IPS-11a (cell line): Measurements from ENCODE around the gene VEPH1.
"Not testable (repeated sequence)": the region's sequence is repeated elsewhere in the genome, so short reads cannot be mapped to it uniquely, and the experiment has no call there.

Source experiments
- H3K4me3 ChIP-seq: one replicate; pipeline ENCODE4 v1.5.1; 2013; ENCODE audit warnings: low read depth, low read length, control low read depth

VEPH1 gene

GRCh38 chr3:157355276-157355675 is 147.9 kb downstream of the VEPH1 start:
- H3K4me3 ChIP-seq, result no peak overlapping the region

GRCh38 chr3:157354722-157355121 is 148.5 kb downstream of the VEPH1 start:
- H3K4me3 ChIP-seq, result no peak overlapping the region

GRCh38 chr3:157354254-157354653 is 149.0 kb downstream of the VEPH1 start:
- H3K4me3 ChIP-seq, result no peak overlapping the region

- no peak overlapping the region for H3K4me3 ChIP-seq
Measured at GRCh38 chr3:157353652-157354051, 149.6 kb downstream of the VEPH1 start.

- H3K4me3 ChIP-seq, result no peak overlapping the region
Measured at GRCh38 chr3:157351981-157352380, 151.2 kb downstream of the VEPH1 start.

GRCh38 chr3:157350651-157351050 is 152.6 kb downstream of the VEPH1 start:
- H3K4me3 ChIP-seq, result not testable (repeated sequence)

- H3K4me3 ChIP-seq, result not testable (repeated sequence)
Measured at GRCh38 chr3:157348304-157349075, 154.7 kb downstream of the VEPH1 start.

GRCh38 chr3:157347577-157348303 is 155.5 kb downstream of the VEPH1 start:
- H3K4me3 ChIP-seq, result no peak overlapping the region

- no peak overlapping the region for H3K4me3 ChIP-seq
Measured at GRCh38 chr3:157336252-157337009, 166.8 kb downstream of the VEPH1 start.

- no peak overlapping the region for H3K4me3 ChIP-seq
Measured at GRCh38 chr3:157335233-157336076, 167.8 kb downstream of the VEPH1 start.

- no peak overlapping the region for H3K4me3 ChIP-seq
Measured at GRCh38 chr3:157333551-157333991, 169.6 kb downstream of the VEPH1 start.

- H3K4me3 ChIP-seq, result no peak overlapping the region
Measured at GRCh38 chr3:157330206-157330605, 173.0 kb downstream of the VEPH1 start.

GRCh38 chr3:157329551-157329950 is 173.7 kb downstream of the VEPH1 start:
- no peak overlapping the region for H3K4me3 ChIP-seq

- H3K4me3 ChIP-seq, result no peak overlapping the region
Measured at GRCh38 chr3:157327837-157328236, 175.4 kb downstream of the VEPH1 start.

- no peak overlapping the region for H3K4me3 ChIP-seq
Measured at GRCh38 chr3:157327018-157327417, 176.2 kb downstream of the VEPH1 start.

- not testable (repeated sequence) for H3K4me3 ChIP-seq
Measured at GRCh38 chr3:157324869-157325268, 178.3 kb downstream of the VEPH1 start.

- no peak overlapping the region for H3K4me3 ChIP-seq
Measured at GRCh38 chr3:157323360-157323759, 179.9 kb downstream of the VEPH1 start.

GRCh38 chr3:157319672-157320071 is 183.5 kb downstream of the VEPH1 start:
- no peak overlapping the region for H3K4me3 ChIP-seq

- H3K4me3 ChIP-seq, result no peak overlapping the region
Measured at GRCh38 chr3:157318639-157319288, 184.5 kb downstream of the VEPH1 start.

GRCh38 chr3:157317895-157318294 is 185.3 kb downstream of the VEPH1 start:
- no peak overlapping the region for H3K4me3 ChIP-seq
